DMS153 treated with DMSO at 0.1 percent for 48 hours (cell line): ENCODE results near the gene CDRT15.
"Not testable (repeated sequence)": the region's sequence is repeated elsewhere in the genome, so short reads cannot be mapped to it uniquely, and the experiment has no call there.

ENCODE experiments used
- DNase-seq: peaks from one replicate; lab custom pipeline; 2025; ENCODE audit not compliant: unreplicated experiment; lab: John Stamatoyannopoulos, UW

Gene CDRT15

DNA sequence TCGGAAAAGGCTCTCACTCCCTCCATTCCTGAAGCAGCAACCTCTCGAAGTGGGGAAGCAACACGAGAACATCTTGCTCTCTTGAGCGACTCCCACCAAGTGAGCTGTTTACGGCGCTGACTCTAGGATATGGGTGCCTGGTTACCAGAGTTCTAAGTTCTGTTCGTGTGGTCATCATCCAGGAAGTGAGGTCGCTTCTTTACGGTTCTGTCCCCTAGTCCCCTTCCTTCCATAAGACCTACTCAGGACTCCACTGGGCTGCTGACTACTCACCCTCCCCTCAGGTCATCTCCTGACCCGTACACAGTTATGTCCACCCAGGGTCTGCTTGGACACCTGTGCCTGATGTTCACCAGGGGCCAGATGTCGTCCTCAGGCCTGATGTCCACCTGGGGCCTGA, at the start of gene CDRT15:
TSS of gene CDRT15 (minus strand) at position 101 of the 400 bp plus-strand sequence. CDS start at position 72, 29 bp downstream.
- DNase-seq = not testable (repeated sequence)

DNA sequence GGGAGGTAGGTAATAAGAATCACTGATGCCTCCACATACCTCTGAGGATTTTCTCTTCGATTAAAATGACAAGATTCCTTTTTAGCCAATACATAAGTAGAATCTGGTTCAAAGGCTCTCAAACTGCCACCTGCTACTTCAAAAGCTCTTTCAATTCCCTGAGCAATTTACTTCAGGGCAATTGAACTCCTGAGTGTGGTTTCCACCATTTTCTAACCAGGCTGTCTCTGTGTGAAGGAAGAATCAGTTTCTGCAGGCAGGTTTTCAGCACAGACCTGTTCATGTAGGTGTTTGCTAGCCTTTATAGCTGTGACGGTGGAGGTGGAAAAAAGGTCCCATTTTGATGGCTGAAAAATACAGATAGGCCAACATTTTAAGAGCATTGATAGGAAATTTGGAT, 46.1 kb upstream of the CDRT15 start:
- no peak for DNase-seq

DNA sequence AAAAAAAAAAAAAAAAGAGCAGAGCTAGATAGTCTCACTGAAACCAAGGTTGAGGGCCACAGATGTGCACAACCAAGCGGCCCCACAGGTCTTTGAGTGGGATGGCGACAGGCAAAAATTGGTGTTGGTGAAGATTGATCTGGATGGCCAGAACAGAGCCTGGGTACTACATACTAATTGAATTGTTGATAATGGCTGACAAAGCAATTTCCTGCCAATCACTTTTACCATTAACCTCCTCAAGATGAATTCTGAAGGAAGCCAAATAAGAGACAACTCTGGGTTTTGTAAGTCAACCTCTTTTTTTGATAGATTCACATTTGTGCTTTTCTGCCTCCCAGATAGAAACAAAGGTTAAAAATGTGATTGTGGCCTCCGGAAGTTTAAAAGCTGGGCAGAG, 44.9 kb upstream of the CDRT15 start:
- no peak for DNase-seq

DNA sequence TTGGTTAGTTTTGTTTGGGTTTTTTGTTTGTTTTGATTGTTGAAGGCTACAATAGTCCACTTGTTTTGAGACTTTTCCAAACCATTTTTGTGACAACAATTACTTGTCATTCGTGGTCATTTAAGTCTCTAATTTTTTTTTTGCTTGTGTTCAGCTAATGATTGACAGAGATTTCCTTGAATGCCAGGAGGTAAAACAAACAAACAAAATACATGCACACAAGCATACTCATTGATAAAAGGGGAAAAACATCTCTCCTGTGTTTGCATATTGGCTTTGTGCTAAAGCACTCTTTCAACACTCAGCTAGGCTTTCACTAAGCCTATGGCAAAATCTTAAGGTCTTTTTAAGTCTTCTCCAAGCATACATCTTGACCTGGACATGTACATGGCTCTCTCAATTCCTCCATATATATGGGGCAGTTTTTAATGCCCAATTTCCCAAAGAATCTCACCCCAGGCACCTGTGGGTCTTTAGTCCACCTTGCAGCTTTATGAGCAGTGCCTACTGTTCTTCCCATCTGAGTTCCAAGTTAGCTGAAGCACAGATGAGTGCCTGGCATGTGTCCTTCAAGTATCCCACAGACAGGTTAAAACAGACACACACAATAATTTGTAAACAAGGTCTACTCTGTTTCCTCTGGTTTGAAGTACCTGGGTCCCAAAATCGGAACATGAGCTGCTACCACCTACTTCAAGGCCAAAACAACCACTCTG, 40.0 kb upstream of the CDRT15 start:
- DNase-seq = no peak

DNA sequence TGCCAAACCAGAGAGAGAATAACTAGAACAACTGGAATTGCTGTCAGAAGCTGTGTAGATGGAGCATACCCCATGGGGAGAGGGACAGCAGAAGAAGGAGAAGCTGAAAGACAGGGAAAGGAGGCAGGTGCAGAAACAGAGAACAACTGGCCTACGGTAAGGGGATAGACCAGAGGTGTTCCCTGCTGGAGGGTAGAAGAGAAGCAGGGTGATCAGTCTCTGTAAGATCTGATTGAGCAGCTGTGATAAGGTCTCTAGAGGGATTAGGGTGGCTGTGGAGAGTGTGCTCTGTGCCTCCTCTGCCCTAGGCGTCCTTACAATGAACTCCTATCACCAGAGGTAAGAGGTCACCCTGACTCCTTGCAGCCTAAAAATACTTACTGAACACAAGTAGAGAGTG, 33.8 kb upstream of the CDRT15 start:
- DNase-seq = no peak

DNA sequence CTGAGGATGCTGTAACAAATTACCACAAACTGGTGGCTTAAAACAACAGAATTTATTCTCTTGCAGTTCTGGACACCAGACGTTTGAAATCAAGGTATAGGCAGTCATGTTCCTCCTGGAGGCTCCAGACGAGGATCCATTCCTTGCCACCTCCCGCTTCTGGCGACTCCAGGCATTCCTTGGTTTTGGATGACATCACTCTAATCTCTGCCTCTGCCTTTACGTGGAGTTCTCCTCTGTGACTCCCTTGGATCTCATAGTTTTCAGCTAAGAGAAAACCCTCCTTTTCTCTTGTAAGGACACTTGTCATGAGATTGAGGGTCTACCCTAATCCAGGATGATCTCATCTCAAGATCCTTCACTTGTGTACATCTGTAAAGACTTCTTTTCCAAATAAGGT, 32.8 kb upstream of the CDRT15 start:
- no peak for DNase-seq

DNA sequence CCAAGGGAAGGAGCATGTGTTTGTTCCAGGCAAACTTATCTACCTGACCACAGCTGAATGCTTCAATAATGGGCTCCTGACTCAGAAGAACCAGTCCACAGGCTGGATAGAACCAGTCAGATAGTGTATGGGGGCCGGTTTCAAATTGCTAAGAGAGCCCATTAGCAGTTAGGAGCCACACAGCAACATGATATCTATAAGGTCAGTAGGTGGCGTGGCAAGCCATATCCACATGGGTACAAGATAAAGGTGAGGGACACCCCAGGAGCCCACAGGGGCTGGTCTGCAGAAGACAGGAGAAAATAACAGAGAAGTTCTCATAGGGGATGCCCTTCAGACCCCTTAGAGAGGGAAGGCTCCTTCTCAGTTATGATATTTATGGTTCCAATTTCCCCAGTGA, 31.6 kb upstream of the CDRT15 start:
- DNase-seq = no peak

DNA sequence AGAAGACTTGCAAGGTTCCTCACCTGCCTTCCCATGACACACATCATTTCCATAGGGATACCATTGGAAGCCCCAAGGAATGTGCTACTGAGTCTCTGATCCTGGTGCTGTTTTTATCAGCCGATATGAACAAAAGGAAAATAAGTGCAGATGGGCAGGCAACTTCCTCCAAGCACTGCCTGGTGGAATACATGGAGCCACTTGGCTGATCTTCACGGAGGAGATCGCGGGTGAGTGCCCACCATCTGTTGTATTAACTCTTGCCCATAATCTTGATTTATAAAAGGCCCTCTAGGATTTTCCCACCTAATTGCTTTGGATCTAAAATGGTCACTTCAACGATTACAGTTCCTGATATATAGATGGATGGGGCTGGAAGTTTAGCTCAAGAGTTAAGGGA, 24.7 kb upstream of the CDRT15 start:
- no peak for DNase-seq

DNA sequence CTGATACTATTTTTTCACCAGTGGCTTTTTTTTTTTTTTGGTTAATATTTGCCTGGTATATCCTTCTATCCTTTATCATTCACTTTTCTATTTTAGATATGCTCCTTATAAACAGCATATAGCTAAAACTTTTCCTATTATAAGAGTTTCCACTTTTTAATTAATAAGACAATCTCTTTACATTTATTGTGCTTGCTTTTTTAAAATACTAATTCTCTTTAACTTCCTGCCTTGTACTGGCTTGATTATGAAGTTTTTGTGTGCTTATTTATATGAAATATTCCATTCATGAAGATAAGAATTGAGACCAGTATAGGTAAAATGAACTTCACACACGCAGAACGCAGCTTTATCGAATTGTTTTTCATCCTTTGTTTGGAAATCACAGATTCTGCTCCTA, 9.0 kb upstream of the CDRT15 start:
- DNase-seq = no peak

DNA sequence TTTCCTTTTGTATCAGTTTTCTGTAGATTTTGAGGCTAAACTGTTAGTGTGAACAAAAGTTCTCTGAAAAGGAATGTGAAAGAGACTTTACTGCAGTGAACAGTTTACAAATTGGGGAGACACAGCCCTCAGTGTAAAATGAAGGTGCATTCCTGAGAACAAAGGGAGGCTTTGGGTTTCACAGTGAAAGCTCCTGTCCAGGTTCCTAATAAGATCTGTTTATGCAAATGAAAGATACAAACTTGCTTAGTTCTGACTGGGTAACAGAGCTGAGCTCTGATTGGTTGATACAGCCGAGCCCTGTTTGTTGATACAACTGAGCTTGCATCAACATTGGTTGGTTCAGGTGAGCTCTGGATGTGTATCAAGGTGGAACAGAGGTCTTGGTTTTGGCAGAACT, 8.3 kb upstream of the CDRT15 start:
- DNase-seq = no peak

DNA sequence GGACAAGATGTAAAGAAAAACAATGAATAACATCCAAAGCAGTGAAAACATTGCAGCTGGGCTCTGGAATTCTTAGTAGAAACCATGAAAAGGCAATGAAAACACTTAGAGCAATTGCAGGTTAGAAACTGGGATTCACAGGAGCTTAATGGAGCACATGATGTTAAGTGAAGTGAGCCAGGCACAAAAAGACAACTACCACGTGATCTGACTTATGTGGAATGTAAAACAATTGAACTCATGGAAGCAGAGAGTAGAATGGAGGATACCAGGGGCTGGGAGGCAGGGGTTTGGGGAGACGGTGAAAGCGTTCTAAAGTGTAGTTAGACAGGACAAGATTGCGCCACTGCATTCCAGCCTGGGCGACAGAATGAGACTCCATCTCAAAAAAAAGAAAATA, 2.6 kb upstream of the CDRT15 start:
- not testable (repeated sequence) for DNase-seq

DNA sequence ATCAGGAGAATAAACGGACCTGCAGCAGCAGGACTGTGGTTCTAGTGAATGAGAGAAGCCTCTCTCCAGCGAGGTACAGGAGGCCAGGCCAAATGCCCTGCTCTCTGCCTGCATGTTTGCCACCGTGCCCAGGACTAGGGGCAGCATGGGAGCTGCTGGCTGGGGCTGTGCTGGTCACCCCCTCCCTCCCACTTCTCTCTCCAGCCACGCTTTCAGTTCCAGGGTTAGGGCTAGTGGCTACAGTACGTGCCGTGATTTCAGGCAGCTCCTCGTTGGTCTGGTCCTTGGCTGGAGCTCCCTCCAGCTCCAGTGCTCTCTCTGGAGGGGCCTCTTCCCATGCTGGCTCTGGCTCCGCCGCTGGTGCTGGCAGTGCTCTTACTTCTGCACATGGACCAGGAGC, 630 bp downstream of the CDRT15 start:
- DNase-seq = not testable (repeated sequence)

DNA sequence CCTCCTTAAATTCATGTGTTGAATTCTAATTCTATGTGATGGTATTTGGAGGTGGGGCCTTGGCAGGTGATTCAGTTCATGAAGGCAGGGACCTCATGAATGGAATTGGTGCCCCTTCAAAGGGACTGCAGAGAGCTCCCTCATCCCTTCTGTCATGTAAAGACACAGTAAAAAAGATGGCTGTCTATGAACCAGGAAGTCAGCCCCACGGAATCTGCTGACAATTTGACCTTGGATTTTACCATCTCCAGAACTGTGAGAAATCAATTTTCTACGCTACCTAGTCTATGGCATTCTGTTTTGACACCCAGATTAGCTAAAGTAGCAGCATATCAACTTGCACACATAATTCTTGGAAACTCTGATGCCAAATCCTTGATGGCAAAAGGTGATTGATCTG, 1.6 kb downstream of the CDRT15 start:
- not testable (repeated sequence) for DNase-seq

DNA sequence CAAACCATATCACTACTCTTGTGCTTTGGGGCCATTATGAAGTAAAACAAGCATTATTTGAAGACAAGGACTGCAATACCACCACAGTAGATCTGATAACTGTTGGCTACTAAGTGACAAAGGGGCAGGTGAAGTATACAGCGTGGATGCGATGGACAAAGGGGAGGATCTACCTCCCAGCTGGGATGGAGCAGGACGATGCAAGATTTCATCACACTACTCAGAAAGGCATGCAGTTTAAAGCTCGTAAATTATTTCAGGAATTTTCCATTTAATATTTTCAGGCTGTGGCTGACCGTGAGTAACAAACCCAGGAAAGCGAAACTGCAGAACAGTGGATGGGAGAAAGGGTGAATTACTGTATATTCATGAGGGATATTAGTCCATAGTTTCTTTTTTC, 5.5 kb downstream of the CDRT15 start:
- DNase-seq = not testable (repeated sequence)

DNA sequence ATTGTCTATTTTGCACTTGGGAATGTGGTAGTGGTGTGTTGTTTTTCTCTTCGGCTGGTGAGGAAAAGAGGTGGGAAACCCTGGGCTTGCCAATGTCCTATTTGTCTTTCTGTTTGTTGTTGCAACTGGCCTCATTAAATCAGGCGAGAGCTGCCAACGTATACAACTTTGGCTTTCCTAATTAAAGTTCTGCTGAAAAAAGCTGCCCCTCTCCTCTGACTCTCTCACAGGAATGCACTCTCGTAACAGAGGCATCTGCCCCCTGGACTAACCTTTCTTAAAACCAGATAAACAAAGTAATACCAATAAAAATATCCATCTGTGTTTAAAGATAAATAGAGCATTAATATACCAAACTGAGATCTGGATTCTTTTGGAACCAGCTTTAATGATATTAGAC, 7.8 kb downstream of the CDRT15 start:
- no peak for DNase-seq

DNA sequence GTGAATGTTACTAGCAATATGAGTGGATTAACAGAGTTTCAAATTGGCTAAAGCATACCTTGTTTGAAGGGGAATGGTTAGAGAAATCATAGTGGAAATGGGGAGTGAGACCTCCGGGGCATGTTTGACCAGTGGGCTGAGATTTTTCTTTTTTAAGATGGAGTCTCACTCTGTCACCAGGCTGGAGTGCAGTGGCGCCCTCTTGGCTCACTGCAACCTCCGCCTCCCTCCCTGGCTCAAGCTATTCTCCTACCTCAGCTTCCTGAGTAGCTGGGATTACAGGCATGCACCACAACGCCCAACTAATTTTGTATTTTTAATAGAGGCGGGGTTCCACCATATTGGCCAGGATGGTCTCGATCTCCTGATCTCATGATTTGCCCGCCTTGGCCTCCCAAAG, 9.6 kb downstream of the CDRT15 start:
- no peak for DNase-seq

DNA sequence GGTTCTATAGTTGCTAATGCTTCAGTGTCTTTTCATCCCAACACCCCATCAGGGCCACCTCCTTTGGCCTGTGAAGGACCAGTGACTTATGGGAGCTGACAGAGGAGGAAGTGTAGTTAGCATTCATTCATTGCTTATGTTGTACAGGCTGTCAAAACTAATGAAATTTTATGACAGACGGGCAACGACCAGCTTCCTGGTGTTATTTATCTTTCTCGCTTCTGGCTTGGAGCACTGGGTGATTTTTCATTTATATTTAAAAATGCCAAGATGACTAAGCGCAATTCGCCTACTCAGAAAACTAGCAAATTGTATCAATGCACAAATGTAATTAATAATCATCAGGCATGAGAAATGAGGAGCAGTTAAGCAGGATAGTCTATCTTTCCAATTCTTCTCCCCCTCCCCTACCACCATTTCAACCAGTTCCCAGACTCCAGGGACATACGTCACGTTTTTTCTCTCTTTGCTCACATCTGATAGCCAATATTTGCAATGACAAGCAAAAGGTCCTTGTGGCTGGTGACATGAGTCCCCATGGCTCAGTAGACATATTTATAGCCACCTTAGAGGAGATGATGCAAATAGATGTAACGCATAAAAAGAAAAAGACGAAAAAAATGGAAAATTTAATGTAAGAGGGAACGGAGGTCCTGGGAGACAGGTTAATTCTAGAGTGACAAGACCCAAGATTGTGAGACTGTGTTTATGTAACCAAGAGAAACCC, 11.2 kb downstream of the CDRT15 start:
- DNase-seq = no peak

DNA sequence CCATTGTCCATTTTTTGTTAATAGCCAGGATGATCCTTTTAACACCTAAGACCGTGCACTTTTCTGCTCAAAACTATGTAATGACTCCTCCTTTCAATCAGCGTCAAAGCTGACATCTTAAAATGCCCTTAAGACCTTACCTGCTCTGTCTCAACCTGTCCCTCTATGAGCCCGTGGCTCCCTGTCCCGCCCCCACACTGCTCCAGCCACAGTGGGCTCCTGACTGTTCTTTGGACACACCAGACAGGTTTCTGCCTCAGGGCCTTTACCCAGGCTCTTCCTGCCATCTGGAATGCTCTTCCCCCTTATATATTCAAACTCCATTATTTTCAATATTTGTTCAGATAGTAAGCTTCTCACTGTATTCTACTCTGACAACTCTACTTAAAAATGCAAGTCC, 14.1 kb downstream of the CDRT15 start:
- DNase-seq = no peak

DNA sequence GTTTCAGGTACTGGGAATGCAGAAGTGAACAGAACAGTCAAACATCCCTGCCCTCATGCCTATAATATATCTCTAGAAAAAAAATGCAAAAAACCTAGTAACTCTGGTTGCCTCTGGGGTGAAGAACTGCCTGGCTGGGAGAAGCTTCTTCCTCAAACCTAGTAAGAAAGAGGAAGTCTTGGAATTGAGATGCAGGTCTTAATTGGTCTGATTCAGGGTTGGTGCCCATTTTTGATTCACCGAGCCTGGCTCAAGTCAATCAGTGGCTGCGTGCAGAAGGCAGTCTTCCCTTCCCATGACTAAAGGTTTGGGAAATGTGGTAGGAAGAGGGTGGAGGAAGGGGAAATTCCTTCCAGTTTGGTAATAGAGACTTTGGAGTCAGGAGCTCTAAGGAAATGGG, 22.4 kb downstream of the CDRT15 start:
- DNase-seq = no peak

DNA sequence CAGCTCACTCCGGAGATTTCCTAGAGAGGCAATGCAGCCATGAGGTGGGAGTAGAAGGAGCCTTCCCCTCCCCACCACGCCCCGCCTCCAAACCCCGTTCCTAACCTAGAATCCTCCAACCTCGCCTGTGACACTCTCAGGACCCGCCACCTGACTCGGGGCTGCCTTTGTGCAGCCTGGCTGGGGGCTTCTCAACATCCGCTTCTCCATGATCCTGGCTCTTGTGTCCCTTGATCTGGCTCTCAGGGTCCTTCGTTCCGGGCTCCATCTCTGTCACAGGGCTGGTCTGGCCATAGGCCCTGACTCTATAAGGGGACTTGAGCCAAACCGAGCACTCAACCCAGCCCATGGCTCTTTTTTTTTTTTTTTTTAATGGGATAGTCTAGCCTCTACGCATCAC, 24.3 kb downstream of the CDRT15 start:
- DNase-seq = no peak

DNA sequence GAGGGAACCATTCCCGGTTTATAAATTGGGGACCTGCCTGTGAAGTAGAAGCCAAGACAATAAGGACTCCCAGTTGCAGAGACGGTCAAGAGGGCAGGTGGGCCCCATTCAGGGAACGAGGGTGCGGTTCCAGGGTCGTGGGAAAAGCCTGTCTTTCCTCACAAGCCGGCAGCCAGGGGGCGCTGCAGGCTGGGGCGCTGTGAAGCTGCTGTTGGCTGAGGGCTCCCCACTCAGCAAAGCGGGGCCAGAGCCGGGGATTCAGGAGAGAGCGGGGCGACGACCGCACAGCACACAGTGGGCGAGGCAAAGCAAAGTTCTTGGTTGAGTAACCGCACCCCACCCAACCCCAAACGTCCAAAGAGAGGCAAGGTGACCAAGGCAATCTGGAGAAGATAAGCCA, 24.9 kb downstream of the CDRT15 start:
- no peak for DNase-seq

DNA sequence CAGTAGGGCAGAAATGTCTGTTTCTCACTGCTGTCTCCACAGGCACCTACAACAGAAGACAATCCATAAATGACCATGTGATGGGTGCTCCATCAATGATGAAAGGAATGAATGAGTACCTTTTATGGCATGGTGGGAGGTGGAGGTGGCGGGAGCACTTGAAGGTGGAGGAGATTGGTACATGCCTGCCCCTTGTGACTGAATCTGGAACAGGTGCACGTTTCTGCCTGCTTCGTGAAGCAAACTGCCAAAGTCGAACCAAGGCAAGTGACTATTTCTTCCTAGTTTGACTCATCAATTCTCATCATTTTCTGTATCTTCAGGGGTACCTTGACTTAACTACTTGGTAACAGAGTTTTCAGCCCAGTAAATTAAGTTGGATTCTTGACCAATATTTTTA, 25.4 kb downstream of the CDRT15 start:
- DNase-seq = no peak

DNA sequence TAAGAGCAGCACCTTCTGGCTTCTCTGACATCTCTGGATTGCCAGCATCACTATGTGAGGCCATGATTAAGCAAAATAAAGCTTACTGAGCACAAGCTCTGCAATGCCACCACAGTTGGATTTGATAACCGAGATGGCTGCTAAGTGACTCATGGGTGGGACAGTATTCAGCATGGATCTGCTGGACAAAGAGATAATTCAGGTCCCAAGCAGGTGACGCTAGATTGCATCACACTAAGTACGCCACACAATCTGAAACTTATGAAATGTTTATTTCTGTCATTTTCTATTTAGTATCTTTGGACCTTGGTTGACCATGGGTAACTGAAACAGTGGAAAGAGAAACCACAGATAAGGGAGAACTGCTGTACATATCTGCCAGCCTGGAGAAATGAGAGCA, 27.4 kb downstream of the CDRT15 start:
- no peak for DNase-seq
